GM12865 (cell line): ENCODE data around the gene TMSB4X.

Experiments
- DNase-seq: peaks from one replicate; pipeline ENCODE4 v3.0.0; 2010; ENCODE audit warnings: low read depth
- H3K4me3 ChIP-seq: 2 replicates; pipeline ENCODE4 v1.5.1; 2011; ENCODE audit warnings: mild to moderate bottlenecking, low read depth, low read length, control low read depth
- CTCF ChIP-seq: IDR thresholded peaks from 2 replicates; pipeline ENCODE4 v1.5.1; 2011; ENCODE audit warnings: low read length, control low read depth, low read depth, inconsistent platforms; ENCODE audit not compliant: insufficient read depth; ENCODE audit errors: missing control alignments

The TMSB4X gene

GRCh38 chrX:12997906-12998687, 23.2 kb downstream of the TMSB4X start:
- no peak for TF ChIP-seq CTCF
- peak; percentile 32 for DNase-seq
- peak overlapping the region; percentile 29 for H3K4me3 ChIP-seq

- peak; percentile 83 for DNase-seq
- TF ChIP-seq CTCF = no peak
- peak overlapping the region; percentile 47 for H3K4me3 ChIP-seq
These were observed 24.5 kb downstream of the TMSB4X start for GRCh38 chrX:12999422-12999821.

GRCh38 chrX:13000301-13000811, 25.4 kb downstream of the TMSB4X start:
- no peak for TF ChIP-seq CTCF
- peak; percentile 82 for DNase-seq
- H3K4me3 ChIP-seq = peak overlapping the region; percentile 18; the same call in 1 of the 2 replicates

- H3K4me3 ChIP-seq = peak overlapping the region; percentile 24
- TF ChIP-seq CTCF = no peak
- DNase-seq = no peak
These were observed 26.2 kb downstream of the TMSB4X start for GRCh38 chrX:13001097-13001496.

- TF ChIP-seq CTCF = no peak
- DNase-seq = no peak
- peak overlapping the region; percentile 24; the same call in 1 of the 2 replicates for H3K4me3 ChIP-seq
These were observed 27.2 kb downstream of the TMSB4X start for GRCh38 chrX:13001961-13002671.

- TF ChIP-seq CTCF = no peak
- H3K4me3 ChIP-seq = peak overlapping the region; percentile 11
- DNase-seq = peak; percentile 81
These were observed 31.0 kb downstream of the TMSB4X start for GRCh38 chrX:13005661-13006473.
